AG20443 (cell line): Measurements from ENCODE around the gene TRNAU1AP.
"Not testable (repeated sequence)": the region's sequence is repeated elsewhere in the genome, so short reads cannot be mapped to it uniquely, and the experiment has no call there.

Experiments
- DNase-seq: peaks from one replicate; pipeline ENCODE4 v3.0.0; 2012; ENCODE audit warnings: low spot score, mixed read lengths

Gene TRNAU1AP

DNA sequence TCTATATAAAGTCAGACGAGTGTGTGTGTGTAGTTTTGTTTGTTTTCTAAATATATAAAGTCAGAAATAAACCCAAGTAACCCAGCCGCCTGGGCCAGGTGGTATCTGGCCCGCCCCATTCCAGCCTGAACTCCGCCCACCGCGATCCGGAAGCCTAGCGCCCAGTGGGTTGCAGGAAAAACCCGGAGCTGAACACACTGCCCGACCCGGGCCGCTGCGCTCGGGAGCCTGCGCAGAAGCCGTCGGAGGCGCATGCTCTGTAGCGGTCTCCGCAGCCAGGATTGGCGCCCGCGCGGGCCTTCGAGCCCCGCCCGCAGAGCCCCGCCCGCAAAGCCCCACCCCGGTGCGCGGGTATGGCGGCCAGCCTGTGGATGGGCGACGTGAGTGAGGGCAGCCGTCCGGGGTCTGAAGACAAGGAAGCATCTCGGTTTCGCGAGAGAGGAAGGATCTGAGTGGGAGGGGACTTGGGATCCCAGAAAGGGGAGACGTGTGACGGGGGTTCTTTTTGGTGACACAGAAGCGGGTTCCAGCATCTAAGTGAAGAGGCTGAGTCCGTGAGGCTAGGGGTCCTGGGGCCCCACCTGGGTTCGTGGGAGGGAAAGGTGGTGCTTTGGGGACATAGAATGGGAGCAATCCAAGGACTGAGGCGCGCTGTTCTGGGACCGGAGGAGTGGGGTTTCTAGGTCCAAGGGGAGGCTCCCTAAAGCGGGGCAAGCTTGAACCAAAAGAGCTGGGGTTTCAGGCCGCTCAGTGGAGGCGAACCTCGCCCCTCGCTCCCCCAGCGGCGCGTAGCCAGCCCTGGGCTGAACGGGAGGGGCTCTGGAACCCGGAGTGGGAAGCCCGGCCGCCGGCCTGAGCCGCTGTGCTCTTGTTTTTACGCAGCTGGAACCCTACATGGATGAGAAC lies at the start of gene TRNAU1AP:
TSS of gene TRNAU1AP (plus strand) at position 328 of the 906 bp plus-strand sequence. CDS start at position 354, 26 bp downstream.
- DNase-seq = peak; percentile 100

DNA sequence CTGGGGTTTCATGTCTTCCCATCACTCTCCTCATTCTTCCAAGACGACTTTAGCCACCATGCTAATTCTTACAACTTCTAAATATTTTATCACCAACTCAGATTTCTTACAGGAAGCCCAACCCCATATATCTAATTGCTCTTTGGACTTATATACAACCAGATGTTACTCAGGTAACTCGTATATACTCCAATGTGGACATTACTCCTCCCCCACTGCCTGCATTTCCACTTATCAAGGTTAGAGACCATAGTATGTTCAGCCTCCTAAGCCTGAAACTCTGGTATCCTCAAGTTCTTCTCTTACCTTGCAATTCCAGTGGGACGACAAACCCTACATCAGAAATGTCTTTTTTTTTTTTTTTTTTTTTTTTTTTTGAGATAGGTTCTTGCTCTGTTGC lies 49.8 kb upstream of the TRNAU1AP start:
- DNase-seq = no peak

DNA sequence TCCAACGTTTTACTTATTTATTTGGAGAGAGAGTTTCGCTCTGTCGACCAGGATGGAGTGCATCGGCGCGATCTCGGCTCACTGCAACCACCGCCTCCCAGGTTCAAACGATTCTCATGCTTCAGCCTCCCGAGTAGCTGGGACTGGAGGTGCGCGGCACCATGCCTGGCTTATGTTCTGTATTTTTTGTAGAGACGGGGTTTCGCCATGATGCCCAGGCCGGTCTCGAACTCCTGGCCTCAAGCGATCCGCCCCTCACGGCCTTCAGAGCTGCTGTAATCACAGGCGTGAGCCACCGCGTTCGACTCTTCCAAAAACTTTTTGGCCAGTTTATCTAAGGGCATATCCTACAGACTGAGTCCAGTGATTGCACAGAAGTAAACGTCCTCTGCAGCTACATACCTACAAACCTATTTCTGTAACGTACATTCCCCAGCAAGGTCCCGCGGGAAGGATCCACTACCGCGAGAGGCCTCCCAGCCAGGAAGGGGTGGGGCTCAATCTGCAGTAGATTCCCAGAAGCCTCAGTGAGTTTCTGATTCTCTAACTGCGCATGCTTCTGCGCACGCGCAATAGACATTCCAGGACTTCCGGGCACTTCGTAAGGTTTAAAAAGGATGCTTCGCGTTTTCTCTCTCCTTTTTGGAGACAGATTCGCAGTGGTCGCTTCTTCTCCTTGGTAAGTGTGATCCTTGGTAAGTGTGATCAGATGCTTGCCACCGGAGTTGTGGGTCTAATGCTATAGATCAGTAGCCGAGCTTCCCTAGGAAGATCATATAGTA lies 47.3 kb upstream of the TRNAU1AP start, which contains the start of gene RCC1:
TSS of gene RCC1 (plus strand) at position 638 of the 782 bp plus-strand sequence. CDS start 23,824 bp downstream, outside the sequence.
- peak; percentile 98 for DNase-seq

DNA sequence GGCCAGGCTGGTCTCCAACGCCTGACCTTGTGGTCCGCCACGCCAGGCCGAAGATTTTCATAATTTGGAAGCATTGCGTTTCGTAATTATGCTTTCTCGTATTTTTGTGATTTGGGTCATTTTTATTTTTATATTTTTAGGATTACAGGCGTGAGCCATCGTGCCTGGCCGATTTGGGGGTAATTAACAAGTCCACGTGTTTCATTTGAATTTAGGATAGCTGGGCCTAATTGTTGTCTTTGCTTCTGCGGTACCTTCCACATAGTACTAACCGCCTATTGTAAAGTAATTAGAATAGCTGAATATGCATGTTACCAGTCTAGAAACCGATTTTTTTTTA lies 46.0 kb upstream of the TRNAU1AP start:
- DNase-seq = no peak

DNA sequence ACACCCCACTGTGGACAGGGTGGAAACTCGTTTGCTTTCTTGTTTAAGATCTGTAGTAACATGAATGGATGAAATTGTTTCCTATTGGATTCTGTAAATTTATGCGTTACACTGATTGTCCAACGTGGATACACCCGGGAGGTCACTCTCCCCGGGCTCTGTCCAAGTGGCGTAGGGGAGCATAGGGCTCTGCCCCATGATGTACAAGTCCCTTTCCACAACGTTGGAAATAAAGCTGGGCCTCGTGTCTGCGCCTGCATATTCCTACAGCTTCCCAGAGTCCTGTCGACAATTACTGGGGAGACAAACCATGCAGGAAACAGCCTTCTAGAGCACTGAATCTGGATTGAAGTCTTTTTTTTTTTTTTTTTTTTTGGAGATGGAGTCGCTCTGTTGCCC lies 45.6 kb upstream of the TRNAU1AP start:
- no peak for DNase-seq

DNA sequence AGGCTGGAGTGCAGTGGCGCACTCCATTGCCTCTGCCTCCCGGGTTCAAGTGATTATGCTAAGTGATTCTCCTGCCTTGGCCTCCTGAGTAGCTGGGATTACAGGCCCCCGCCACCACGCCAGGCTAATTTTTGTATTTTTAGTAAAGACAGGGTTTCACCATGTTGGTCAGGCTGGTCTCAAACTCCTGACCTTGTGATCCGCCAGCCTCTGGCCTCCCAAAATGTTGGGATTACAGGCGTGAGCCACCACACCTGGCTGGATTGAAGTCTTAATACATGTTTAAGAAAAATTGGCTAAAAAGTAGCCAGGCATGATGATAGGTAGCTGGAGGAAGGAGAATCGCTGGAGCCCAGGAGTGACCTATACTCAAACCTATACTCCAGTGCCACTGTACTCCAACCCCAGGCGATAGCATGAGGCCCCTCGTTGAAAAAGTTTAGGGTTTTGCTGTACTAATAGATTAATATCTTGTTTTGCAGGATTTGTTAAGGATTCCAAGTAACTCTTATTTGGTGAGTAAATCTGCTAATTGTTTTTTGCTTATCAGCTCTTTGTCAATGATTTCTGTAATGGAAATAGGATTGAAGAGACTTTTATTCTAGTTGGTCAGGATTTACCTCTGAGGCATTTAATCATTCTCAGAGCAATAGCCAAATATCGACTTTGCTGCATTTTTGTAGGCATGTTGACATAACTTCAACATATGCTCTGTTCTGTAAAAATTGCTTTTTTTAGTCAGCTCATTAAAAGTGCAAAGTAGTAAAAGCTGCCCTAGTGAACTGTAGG lies 45.0 kb upstream of the TRNAU1AP start:
- no peak for DNase-seq

DNA sequence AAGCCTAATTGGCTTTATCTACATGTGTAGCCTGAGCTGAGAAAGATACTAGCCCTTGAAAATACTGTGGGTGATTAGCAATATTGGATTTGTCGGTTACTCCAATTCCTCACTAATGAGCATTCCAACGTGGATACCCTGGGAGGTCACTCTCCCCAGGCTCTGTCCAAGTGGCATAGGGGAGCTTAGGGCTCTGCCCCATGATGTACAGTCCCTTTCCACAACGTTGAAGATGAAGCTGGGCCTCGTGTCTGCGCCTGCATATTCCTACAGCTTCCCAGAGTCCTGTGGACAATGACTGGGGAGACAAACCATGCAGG lies 44.5 kb upstream of the TRNAU1AP start:
- no peak for DNase-seq

DNA sequence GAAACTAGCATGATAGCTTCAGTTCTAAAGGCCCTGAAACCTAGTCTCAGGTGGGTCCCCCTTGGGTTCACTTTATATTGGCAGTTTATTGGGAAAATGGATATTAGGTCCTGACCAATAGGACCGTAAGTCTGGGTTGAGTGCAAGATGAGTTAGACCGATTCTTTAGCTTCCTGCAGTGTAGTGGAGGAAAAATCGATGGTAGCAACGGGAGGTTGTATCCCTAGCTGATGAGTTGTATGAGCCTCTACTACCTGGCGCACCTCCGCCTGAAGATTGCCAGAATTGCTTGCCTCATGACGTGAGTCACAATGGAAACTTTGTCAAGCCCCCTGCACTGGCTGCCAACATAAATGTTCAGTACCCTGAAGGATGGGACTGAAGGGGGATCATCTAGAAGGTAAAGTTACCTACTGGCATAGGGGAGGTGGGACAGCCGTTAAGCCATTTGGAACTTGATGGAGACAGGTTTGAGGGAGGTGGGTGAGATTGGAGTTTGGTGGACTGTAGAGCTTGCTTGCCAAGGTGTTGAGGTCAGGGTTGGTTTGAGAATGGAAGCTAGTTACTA lies 43.1 kb upstream of the TRNAU1AP start:
- no peak for DNase-seq

DNA sequence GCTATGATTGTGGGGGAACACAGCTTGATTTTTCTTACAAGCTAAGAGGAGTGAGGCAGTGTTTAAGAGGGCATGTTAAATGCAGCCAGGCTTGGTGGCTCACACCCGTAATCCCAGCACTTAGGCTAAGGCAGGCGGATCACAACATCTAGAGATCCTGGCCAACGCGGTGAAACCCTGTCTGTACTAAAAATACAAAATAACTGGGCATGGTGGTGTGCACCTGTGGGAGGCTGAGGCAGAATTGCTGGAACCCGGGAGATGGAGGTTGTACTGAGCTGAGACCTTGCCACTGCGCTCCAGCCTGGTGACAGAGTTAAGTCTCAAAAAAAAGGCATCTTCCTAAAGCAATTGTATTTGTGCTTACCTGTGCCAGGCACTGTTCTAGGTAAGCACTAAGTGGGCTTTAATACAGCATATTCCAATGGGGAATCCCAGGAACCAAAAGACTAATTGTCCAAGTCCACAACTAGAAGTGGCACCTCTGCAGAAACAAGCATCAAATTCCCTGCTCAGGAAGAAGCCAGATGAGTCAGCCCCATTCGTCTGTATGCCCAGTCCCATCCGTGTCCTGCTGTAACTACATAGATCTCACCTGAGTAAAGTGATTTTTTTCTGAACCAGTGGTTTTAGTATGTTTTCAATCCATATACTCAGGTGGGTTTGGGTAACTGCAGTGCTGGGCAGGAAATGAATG lies 42.5 kb upstream of the TRNAU1AP start:
- DNase-seq = no peak

DNA sequence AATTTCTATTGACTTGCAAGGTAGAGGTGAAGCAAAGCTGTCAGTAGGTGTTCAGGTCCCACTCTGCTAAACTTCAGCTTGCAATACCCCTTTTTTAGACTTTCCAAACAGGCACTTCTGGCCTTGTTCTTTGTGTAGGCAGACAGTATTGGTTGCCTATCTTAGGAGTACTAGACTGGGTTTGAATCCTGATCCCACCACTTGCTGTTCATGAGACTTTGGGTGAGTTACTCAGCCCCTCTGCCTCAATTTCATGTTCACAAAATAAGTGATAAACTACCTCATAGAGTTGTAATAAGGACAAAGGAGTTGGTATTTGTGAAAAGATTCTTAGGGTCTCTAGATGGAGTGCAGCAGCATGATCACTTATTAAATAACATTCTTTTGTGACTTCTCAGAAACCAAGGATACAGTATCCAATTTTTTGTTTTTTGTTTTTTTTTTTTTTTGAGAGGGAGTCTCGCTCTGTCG lies 41.9 kb upstream of the TRNAU1AP start:
- no peak for DNase-seq

DNA sequence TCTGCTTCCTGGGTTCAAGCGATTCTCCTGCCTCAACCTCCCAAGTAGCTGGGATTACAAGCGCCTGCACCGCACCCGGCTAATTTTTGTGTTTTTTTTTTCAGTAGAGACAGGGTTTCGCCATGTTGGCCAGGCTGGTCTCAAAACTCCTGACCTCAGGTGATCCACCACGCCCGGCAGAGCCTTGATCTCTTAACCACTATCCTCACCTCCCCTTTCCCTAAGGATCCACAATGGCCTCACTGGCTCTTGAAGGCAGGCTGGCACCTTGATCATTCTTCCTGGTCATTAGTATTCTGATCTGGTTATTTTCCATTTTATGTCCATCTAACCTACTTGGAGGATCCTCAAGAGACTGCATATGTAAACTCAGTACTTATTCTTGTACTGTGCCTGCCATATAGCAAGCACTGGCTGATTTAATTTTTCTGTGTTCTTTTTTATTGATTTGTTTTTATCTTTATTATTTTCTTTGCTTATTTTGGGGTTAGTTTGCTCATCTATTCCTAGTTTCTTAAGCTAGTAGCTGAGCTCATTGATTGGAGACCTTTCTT lies 40.8 kb upstream of the TRNAU1AP start:
- no peak for DNase-seq

DNA sequence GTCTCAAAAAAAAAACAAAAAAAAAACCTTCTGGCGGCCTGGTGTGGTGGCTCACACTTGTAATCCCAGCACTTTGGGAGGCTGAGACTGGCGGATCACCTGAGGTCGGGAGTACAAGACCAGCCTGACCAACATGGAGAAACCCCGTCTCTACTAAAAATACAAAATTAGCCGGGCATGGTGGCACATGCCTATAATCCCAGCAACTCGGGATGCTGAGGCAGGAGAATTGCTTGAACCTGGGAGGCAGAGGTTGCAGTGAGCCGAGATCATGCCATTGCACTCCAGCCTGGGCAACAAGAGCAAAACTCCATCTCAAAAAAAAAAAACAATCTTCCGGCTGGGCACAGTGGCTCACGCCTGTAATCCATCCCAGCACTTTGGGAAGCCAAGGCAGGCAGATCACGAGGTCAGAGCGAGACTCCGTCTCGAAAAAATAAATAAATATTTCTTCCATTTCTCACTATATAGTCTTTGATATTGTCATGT lies 38.4 kb upstream of the TRNAU1AP start:
- DNase-seq = not testable (repeated sequence)

DNA sequence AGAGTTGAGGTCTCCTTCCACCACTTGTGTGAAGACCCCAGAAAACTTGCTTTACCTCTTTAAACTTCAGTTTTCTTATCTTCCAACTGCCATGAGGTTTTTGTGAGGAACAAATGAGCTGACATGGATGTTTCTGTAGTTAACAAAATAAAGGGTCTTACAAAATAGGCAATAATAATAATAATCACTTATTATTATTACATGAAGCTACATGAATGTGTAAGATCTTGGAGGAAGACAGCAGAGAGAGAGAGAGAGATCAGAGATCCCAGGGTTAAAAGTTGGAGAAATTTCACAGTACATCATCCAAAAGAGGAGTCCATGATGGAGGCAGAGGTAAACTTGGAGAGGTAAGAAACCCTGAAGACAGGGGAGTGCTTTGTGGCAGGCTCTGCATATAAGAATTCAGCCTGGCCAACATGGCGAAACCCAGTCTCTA lies 36.3 kb upstream of the TRNAU1AP start:
- DNase-seq = no peak

DNA sequence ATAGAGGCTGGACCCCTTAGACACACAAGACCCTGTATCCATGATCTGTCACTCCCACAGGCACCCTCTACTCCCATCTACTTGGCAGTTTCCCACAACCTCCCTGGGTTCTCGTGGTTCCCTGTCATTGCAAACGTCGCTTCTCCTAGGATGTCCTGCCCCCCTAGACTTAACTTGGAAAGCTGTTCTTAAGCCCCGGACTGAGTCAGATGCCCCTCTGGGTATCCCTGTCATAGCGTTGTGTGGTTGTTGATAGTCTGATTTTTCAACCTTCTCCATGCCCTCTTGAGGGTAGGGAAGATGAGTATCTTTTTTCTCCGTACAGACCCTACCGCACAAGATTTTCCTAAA lies 35.3 kb upstream of the TRNAU1AP start:
- no peak for DNase-seq

DNA sequence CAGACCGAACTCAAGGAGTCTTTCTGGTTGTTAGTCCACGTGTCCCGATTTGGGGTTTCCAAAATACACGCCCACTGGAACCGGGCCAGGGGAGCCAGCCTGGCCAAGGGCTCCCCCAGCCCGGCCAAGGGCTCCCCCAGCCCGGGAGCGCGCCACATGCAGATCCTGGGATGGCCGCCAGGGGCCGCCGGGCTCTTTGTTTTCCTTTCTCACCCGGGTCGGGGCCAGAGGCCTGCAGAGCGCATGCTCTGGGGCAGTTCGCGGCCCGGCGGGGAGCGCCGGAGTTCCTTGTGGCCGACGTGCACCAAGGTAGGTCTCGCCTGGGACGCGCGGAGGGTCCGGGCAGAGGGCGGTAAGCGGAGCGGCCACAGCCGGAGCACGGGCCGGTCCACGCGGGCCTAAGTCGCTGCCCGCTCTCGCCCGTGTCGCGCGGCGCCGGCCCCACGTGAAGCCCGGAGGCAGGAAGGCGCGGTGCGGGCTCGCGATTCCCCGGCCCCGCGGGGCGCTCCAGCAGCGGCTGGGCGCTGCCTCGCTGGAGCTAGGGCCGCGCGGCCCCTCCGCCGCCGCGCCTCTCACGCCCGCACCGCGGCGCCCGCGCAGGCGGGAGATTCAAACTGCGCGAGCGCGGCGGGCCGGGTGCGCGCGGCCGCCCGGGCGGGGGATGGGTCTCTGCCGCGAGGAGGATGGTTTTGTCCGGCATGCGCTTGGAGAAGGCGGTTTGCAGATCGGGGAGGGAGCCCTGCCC lies 34.7 kb upstream of the TRNAU1AP start:
- peak; percentile 97 for DNase-seq

DNA sequence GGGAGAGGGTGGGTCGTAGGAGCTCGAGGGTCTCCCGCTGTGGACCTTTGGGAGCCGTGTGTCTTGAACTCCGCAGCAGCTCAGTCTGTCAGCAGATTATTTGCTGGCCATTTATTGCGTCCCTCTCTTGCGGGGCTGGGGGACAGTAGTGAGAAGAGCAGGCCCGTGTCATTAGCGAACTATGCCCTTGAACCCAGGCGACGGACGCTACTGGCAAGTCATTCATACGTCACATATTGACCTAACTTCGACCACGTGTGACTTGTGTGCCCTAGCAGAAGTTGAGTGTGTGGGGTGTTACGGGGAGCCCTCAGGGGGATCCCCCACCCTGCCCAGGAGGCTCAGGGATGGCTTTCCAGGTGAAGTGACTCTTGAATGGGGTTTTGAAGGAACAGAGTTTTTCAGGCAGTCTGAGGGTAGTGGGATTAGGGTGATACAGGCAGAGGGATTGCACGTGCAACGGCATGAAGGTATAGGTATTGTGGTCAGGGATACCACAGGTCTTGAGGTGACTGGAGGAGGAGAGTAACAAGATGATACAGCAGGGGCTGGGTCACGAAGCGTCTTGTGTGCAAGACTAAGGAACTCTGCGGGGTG lies 34.0 kb upstream of the TRNAU1AP start:
- DNase-seq = no peak

DNA sequence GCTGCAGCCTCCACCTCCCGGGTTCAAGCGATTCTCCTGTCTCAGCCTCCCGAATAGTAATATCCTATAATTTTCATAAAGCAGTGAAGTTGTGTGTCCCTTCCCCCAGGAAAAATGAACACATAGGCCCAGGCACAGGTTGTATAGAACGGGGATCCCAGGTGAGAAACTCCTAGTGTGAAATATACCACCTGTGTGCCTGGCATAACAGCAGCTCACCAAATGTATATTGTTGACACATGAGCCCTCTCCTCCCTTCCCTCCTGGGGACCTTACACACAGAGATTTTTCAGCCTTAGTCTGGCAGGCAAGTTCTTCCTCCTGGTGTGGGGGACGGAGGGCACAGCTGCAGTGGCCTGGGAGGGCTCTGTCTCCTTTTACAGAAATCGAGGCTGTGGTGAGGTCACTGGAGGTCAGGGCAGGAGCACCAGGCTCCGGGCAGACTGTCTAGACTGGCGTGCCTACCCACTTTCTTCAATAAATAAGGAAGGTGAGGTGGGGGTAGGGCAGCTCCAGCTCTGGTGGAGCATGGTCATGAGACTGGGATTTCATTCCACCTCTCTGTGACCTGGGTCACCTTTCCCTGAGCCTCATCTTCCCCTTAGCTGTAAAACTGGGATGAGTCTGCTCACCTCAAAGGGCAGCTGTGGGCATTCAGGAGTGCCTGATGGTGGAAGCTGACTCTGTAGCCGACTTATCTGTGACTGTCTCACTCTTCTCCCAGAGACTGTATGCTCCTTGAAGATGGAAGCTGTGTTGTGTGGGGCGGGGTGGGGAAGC lies 32.7 kb upstream of the TRNAU1AP start:
- no peak for DNase-seq

DNA sequence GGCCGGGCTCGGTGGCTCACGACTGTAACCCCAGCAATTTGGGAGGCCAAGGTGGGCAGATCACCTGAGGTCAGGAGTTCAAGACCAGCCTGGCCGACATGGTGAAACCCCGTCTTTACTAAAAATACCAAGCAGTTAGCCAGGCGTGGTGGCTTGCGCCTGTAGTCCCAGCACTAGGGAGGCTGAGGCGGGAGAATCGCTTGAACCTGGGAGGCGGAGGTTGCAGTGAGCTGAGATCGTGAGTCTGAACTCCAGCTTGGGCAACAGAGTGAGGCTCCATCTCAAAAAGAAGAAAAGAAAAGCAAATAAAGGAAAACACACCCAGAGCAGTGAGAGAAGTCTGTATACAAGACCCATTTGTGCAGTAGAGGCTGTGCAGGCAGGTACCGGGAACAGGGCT lies 32.1 kb upstream of the TRNAU1AP start:
- not testable (repeated sequence) for DNase-seq
